GM18505 (cell line): ENCODE results near the gene TMEM184A.

Experiments
- ATAC-seq: cut with Tn5 transposase; IDR thresholded peaks from one replicate; pipeline ENCODE4 v1.9.1; 2021; ENCODE audit not compliant: unreplicated experiment
- POLR2A ChIP-seq: IDR thresholded peaks from 4 replicates; pipeline ENCODE4 v1.6.1; 2011; ENCODE audit warnings: borderline replicate concordance; ENCODE audit not compliant: insufficient read depth, insufficient read length; ENCODE audit errors: extremely low read depth

TMEM184A gene

DNA sequence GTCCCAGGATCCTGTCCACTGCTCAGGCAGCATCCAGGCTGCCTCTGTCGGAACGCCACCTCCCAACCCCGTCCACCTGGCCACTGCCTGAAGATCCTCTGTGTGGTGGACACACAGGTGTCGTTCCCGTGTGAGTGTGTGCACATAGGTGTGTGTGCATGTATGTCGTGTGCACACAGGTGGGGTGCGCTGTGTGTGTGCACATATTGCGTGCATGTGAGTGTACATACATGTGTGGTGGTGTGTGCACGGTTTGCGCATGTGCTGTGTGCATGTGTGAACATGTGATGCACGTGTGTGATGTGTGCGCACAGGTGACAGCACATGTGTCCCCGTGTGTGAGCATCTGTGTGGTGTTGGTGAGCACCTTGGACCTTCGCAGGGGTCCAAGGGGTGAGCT, 7.1 kb downstream of the TMEM184A start:
- no peak for ATAC-seq

DNA sequence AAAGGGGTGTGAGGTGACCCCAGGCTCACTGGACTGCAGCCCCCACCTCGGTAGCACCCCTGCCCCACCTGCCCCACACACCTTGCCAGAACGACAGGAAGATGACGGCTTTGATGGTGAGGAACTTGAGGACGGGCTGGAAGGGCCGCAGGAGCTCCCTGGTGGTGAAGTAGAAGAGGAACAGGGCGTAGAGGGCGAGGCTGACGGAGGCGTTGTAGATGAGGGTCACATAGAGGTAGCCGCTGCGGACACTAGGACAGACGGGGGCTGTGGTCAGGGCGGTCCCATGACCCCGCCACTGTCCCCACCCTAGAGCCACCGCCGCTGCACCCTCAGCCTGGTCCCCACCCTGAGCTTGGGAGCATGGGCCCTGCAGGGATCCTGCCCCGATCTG, 7.6 kb downstream of the TMEM184A start:
- TF ChIP-seq POLR2A, result no peak
- ATAC-seq, result no peak

More for the DNA sequence above, 7.1 kb downstream of the TMEM184A start:
- no peak for TF ChIP-seq POLR2A

DNA sequence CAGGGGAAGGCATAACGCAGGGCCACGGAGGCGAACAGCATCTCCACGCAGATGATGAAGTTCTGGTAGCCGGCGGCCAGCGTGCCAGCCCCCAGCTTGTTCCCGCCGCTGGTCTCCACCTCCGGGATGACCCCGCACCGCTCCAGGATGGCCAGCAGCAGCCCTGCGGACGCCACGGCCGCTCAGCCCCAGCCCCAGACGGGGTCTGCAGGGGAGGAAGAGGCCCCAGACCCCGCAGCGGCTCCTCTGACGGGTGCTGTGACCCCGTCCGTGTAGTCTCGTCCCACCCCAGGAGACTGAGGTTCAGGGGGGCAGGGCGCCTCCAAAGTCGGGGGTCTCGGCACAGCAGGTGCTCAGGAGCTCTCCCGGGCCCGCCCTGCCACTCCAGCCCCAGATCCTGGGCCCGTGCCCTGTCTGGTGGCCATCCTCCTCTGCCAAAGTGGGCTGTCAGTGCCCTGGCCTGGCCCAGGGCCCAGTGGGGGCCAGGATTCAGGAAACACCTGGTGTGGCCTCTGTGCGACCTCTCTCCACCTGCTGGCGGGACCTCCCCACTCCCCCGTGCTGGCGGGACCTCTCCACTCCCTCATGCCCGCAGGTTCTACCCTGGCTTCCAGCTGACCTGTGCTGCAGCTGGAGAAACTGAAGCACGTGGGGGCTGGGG, 8.1 kb downstream of the TMEM184A start:
- TF ChIP-seq POLR2A, result no peak
- no peak for ATAC-seq

DNA sequence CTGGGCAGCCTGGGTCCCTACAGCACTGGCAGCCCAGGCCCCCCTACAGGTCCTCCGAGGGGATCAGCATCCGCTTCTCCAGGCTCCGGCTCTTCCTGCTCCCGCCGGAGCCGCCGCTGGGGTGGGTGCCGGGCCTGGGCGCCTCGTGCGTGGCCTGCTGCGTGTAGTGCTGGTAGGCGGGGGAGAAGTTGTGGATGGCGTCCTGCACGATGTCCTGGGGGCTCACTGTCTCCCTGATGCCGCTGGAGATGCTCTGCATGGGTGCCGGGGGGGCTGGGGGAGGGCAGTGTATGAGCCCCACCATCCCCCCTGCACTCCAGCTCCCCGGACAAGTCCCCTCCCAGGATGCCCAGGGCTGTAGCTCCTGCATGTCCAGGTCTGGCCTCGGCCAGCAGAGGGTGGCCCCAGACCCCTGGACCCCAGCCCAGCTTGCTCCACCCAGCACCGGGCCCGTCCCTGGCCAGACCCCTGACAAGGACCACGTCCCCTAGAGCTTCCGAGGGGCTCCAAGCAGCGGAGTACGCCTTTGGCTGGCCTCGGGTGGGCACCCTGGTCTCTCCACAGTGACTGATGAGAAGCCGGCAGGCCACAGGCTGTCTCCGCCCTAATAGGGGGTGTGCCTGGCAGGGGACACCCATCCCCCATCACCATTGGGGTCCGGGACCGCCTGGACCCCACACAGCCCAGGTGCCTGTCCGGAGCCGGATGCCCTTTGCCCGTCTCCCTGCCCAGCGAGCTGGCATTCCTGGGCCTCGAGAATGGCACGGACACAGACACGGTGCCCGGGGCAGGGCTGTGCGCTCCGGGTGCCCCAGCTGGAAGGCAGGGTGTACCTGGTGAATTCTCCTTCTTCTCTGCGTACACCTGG, 8.9 kb downstream of the TMEM184A start:
- no peak for TF ChIP-seq POLR2A
- ATAC-seq, result no peak

DNA sequence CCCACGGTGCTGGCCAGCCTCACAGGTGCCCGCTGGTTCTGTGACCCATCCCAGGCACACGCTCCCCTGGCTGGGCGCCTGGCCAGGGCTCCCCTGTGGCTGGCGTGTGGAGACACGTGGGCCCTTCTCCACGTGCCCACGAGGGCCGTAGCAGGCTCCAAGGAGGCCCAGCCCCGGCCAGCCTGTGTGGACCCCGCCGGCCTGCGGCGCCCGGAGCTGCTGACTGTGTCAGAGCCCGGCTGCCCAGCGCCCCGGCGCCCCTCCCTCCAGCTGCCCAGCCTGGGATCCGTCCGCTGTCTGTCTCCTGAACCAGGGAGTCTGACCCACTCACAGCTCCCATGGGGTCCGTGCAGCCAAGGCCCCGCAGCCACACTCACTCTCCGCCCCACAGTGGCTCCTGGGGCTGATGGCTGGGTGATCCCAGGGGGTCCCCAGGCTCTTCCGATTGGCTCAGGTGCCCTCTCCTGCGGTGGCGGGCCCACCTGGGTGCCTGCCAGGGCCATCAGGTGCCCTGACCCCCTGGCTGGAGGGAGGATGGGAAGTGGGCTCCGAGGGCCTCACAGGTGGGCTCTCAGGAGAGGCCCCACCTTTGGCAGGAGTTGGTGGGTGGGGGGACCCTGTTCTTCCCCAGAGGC, 9.6 kb downstream of the TMEM184A start:
- TF ChIP-seq POLR2A, result no peak
- no peak for ATAC-seq

DNA sequence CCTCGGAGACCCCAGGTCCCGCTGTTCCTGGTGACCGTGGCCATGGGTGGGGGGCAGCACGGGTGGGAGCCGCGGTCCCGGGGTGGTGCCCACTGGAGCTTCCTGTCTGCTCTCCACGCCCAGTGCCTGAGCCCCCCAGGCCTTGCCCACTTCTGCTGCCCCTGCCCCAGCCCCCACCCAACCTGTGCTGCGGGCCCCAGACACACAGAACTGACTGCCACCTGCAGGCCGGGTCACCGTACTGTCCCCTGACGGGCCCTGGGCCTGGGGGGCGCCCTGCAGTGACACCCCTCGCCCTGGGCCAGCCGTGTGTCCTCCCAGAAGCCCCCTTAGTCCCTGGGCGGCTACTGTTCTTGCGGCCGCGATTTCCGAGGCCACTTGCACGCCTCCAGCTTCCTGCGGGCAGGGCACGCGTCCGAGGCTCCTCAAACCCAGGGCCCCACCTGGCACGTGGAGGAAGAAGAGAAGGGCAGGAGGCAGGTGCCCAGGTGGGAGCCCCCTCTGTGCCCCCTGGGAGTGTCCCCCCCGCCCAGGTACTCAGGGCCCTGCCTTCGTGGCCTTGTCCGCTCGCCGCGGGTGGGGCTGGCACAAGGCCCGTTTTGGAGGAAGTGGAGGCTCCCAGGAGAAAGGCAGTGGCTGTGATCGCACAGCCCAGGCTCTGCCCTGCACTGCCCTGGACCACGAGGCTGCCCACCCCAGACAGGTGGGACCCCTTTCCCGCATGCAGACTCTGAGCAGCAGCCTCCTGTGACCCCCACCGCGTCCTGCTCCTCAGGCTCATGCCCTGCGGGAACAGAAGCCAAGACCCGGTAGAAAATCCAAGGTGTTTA, 10.4 kb downstream of the TMEM184A start:
- ATAC-seq, result no peak
- no peak for TF ChIP-seq POLR2A

DNA sequence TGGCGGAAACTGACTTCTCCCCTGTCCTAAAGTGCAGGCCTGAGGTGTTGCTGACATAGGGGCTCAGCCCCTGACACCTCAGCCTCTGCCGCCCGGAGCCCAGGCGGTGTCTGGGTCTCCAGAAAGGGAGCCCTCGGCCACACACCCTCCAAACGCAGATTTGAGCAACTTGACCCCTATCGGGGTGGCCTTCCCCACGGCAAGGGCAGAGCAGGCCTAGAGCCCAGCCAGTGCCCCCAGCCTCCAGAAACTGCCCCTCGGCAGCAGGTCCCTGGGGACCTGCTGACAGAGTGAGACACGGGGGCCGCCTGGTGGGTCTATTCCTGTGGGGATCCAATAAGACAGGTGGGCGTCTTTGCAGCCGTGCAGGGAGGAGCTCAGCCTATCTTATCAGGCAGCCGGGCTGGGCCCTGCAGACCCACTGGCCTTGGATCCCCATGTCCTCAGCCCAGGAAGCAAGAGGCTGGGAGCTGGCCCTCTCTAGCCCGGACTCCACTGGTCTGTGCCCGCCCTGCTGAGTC, 11.0 kb downstream of the TMEM184A start:
- ATAC-seq, result no peak
- no peak for TF ChIP-seq POLR2A

DNA sequence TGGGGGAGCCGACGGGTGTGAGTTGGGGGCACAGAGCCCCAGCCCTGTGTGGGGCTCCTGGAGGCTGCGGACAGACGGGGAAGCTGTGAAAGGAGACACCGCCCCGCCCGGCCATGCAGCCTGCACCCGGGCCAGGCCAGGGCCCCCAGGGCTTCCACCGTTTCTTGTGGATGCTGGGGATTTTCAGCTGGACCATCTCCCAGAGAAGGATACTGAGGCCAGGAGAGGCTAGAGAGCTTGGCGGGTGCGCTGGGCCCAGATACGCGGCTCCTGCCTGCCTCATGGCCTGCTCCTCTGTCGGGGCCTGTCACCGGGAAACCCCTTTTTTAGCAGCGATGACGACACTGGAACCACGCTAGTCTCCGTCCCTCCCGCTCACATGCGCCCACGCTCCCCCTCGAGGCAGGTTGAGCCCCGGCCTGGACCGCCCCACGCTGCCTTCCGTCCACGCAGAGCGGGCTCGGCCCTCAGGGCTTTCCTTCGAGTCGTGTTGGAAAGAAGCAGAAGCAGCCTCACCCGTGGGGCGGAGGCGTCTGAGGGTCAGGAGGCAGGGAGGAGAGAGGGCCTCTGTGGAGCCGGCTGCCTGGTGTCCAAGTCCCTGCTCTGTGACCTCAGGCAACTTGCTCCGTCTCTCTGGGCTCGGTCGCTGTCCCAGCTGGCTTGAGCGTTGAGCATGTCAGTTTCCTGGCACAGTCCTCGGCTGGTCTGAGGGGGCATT, 11.7 kb downstream of the TMEM184A start:
- no peak for ATAC-seq
- no peak for TF ChIP-seq POLR2A

DNA sequence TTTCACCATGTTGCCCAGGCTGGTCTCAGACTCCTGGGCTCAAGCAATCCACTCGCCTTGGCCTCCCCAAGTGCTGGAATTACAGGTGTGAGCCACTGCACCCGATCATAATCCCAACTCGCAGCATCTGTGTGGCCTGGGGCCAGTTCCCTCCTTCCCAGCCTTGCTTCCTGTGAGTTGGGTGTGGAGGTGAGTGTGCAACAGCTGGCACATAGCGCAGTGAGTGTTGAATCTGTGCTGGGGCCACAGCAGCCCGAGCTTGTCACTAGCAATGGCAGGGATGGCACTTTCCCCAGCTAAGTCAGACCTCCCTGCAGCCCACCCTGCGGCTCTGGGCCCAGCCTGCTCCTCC, 12.2 kb downstream of the TMEM184A start:
- ATAC-seq, result no peak
- no peak for TF ChIP-seq POLR2A

DNA sequence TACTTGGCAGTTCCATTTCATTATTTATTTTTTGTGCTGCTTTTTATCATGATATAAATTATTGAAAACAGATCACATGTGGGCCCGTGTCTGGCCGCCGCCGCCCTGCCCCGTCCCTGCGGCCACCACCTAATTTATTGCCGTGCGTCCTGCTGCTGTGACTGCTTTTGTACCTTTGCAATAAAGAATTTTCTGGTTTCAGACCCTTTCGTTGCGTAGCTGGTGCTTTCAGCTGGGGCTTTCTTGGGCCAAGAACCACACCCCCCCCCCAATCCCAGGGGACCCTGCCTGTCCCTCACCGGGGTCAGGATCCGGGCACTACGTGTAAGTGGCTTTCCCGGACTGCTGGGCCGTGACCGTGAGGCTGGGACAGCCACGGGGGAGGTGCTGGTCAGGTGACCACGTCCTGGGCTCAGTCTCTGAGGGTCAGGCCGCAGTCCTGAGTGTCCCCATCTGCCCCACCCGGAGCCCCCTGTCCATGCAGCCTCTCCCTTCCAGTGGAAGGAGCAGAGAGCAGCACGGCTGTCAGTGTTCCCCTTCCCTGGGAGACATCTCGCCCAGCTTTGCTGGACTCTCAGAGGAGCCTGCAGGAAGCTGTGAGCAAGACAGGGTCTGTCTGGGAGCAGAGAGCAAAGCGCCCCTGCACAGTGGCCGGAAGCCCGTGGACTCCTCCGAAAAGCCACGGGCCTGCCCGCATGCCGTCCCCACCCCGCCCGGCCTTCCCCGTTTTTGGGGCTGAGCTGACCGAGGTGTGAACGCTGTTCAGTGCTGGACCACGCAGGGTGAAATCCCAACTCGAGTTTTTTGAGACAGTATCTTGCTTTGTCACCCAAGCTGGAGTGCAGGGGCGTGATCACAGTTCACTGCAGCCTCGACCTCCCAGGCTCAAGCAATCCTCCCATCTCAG, 12.9 kb downstream of the TMEM184A start:
- TF ChIP-seq POLR2A, result no peak
- no peak for ATAC-seq

DNA sequence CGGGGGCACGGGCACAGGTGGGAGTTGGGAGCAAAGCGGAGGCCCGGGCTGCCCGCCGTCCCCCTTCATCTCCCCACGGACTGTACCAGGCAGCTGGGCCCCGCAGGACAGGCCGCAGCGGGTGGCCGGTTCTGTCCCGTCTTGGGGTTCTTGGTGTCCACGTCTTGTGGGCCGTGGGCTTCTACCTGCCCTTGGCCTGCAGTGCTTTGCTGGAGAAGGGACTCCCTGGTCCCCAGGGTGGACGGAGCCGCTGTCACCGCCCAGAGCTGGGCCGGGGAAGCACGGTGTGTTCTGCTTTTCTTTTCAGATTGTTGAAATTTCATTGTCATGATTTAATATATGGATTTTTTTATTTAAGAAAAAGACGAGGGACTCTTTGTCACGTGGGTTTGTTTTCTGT, 13.7 kb downstream of the TMEM184A start:
- no peak for TF ChIP-seq POLR2A
- ATAC-seq, result no peak
